NB4 (cell line): Measurements from ENCODE around the gene MBTPS2.

Experiments used
- CTCF ChIP-seq: IDR thresholded peaks from one replicate; pipeline ENCODE4 v1.5.1; 2012; ENCODE audit warnings: low read depth, low read length
- MAX ChIP-seq: IDR thresholded peaks from 2 replicates; pipeline ENCODE4 v1.6.1; 2011; ENCODE audit warnings: low read depth, low read length
- MYC ChIP-seq: IDR thresholded peaks from 2 replicates; pipeline ENCODE4 v1.6.1; 2011; ENCODE audit warnings: low read depth, low read length
- POLR2A ChIP-seq: IDR thresholded peaks from 2 replicates; pipeline ENCODE4 v1.6.1; 2011; ENCODE audit warnings: mild to moderate bottlenecking; ENCODE audit not compliant: insufficient read length; ENCODE audit errors: extremely low read depth

- TF ChIP-seq CTCF: no peak
- no peak for TF ChIP-seq POLR2A
- no peak for TF ChIP-seq MAX
- TF ChIP-seq MYC: no peak
Observed at GRCh38 chrX:21798677-21799219, 40.7 kb upstream of the MBTPS2 start.
